Fibroblast of lung (primary cell): ENCODE measurements around the gene JADE2.

Source experiments
- EZH2 ChIP-seq: IDR thresholded peaks from 2 replicates; pipeline ENCODE4 v1.5.1; 2012; ENCODE audit warnings: low read length, control low read depth, mild to moderate bottlenecking; ENCODE audit errors: missing control alignments
- TF ChIP-seq, protein P1 (sequence below), 2 donors: IDR thresholded peaks in 1 of 2; conservative IDR thresholded peaks in 1 of 2; 1 replicate in 1 of 2; 2 replicates in 1 of 2; pipeline ENCODE4 v1.5.1; 2011 to 2012; ENCODE audit warnings: low read length in 2 of 2, control low read depth in 1 of 2, inconsistent platforms in 1 of 2, low read depth in 1 of 2, mild to moderate bottlenecking in 1 of 2

- TF ChIP-seq EZH2 = no peak
- TF ChIP-seq, protein P1, sequence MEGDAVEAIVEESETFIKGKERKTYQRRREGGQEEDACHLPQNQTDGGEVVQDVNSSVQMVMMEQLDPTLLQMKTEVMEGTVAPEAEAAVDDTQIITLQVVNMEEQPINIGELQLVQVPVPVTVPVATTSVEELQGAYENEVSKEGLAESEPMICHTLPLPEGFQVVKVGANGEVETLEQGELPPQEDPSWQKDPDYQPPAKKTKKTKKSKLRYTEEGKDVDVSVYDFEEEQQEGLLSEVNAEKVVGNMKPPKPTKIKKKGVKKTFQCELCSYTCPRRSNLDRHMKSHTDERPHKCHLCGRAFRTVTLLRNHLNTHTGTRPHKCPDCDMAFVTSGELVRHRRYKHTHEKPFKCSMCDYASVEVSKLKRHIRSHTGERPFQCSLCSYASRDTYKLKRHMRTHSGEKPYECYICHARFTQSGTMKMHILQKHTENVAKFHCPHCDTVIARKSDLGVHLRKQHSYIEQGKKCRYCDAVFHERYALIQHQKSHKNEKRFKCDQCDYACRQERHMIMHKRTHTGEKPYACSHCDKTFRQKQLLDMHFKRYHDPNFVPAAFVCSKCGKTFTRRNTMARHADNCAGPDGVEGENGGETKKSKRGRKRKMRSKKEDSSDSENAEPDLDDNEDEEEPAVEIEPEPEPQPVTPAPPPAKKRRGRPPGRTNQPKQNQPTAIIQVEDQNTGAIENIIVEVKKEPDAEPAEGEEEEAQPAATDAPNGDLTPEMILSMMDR (conservative IDR thresholded peaks at IDR 0.05 in 1 of 2, IDR thresholded peaks at IDR 0.05 in 1 of 2; ENCODE audit: low read depth in 1 of 2, low read length in 2 of 2) = no peak
Measured at GRCh38 chr5:134570365-134570758, 44.9 kb downstream of the JADE2 start.
